GM18907 (cell line): Measurements from ENCODE around the gene CNNM4.

ENCODE experiments used
- ATAC-seq: cut with Tn5 transposase; IDR thresholded peaks from one replicate; pipeline ENCODE4 v1.9.1; 2021; ENCODE audit warnings: mild to moderate bottlenecking, moderate library complexity; ENCODE audit not compliant: unreplicated experiment

Gene CNNM4

DNA sequence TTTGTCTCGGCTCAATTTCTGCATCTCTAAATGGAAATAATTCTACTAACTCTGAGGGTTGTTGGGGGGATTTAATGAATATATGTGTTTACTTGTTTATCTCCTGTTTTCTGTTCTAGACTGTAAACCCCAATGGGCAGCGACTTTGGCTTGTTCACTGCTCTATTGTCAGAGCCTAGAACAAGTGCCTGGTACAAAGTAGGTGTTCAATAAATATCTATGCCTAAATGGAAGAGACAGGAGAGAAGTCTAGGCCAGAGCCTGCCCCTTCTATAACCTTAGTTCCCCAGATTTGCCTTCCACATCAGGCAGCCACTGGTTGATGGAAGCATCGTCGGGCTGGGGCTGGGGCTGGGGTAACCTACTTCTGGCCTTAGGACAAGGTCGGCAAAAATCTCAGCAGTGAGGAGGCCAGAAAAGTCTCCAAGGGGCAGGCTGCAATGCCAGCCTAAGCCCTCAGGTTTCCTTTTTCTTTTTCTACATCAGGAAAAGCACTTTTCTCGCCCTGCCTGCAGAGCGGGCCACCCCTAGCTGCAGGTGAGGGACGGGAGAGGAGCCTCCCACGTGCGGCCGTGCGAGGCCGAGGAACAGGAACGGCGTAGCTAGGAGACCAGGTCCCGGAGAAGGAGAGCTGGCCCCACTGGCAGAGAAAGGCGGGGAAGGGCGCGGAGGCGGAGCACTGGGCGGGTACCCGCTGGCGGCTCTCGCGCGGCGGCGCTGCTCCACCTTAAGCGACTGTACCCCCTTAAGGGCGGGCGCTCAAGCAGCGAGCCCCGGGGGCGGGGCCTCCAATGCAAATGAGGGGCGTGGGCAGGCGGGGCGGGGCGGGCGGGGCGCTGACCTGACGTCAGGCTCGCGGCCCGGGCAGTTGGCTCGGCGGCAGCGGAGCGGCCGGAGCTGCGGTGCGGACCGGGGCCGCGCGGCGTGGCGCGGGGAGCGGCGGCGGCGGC lies at the start of gene CNNM4:
CNNM4 (plus strand) TSS at position 867 of the 950 bp plus-strand sequence. CDS start 98 bp downstream, outside the sequence.
- ATAC-seq = peak; percentile 82

GRCh38 chr2:96710985-96711384 lies 49.7 kb upstream of the CNNM4 start:
- no peak for ATAC-seq

DNA sequence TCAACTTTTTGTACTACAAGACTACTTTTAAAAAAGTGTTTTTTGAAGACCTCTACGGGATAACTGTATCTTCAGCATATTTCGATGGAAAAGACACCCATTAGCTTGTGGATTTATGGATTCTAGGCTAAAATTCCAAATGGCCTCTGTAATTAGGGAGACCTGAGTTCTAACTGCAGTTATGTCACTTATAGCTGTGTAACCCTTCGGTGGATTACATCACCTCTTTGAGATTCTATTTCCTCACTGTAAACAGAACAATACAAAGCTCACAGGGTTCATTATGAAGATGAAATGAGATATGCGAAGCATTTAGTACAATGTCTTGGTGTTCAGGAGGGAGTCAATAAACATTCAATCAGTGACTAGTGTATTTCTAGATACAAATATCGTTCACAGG lies 45.0 kb upstream of the CNNM4 start:
- no peak for ATAC-seq

- no peak for ATAC-seq
Observed at GRCh38 chr2:96716388-96716787, 44.3 kb upstream of the CNNM4 start.

GRCh38 chr2:96726131-96726530 lies 34.6 kb upstream of the CNNM4 start:
- no peak for ATAC-seq

DNA sequence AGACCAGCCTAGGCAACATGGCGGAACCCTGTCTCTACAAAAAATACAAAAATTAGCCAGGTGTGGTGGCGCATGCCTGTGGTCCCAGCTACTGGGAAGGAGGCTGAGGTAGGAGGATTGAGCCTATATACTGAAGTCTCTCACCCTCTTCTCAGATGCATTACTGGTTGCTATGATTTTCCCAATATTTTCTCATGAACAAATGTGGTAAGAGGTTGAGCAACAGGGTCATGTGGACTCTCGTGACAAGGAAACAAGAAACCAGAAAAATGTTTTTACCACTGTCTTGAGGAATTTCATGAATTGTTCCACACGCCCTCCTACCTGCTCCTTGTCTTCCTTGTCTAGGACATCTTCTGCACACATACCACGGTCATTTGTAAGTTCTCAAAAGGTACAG lies 33.3 kb upstream of the CNNM4 start:
- ATAC-seq = no peak

DNA sequence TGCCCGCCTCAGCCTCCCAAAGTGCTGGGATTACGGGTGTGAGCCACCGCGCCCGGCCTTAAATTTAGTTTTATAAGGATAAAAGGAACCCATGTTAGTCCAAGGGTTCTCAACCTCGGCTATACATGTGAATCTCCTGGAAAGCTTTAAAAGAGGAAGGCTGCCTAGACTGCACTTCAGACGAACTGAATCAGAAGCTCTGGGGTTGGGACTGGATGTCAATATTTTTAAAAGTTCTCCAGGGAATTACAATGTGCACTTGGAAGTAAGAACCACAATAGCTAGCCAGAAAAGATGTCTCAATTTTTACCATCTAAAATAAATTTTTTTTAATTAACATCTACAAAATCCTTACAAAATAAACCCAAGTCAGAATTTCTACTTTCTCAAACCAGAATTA lies 31.0 kb upstream of the CNNM4 start:
- no peak for ATAC-seq

DNA sequence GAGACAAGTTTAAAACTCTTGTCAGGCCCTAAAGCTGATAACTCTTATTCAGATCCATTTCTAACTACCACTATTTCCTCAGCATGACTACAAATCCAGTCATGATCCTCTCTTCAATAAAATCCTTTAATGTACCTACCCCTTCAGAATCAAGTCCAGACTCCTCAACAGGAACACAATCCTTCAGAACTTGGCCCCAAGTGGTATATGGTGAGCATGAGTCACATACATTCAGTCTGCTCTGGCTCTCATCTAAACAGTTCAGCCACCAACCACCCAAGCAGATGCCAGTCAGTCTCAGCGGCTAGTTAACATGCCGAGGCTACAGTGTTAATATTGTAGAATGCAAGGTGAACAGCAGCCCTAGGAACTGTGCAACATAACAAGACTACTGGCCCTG lies 30.5 kb upstream of the CNNM4 start:
- ATAC-seq = no peak

DNA sequence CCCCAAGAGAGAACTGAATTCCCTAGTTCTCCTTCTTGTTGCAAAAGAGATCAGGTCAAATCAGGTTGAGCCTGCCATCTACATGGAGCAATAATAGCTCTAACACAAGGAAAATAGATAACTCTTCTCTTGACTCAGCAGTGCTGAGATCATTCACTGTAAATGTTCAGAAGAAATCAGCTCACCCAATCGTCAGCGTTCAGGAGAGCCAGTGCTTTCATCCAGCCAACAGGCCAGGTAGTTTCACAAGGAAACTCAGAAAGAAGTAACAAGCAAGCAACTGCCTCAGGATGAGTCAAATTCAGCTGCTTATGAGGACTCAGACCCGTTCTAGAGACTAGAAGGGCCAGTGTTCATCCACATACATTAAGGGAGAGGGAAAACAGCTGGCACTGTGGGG lies 26.8 kb upstream of the CNNM4 start:
- no peak for ATAC-seq

DNA sequence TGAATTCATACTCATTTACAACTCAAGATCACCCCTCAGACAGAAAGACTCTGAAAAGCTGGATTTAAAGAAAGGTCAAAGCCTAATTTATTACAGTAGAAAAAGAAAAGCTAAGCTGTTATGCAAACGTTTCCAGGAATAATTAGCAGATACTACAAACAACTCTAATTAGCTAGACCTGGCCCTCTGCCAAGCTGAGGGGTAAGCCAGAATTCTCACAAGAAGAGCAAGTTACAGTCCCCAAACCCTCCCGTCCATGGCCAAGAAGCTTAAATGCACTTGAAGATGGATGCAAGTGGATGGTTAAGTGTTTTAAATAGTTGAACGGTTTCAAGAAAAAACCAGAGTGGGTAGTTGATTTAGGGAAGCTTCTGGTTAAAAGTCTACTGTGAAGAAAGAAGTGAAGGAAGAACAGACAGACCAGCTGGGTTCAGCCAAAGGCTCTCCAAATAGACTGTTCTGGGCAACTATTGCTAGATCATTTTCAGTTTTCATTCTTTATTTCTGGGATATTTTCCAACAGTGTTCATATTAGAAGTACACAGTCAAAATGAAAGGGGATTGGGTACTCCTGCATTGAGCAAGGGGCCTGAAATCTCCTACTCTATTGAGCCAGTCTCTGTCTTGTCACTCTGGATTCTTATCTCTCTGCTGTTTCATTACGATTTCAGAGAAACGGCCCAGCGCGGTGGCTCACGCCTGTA lies 25.7 kb upstream of the CNNM4 start:
- ATAC-seq = no peak

- no peak for ATAC-seq
Observed at GRCh38 chr2:96737251-96737650, 23.5 kb upstream of the CNNM4 start.

DNA sequence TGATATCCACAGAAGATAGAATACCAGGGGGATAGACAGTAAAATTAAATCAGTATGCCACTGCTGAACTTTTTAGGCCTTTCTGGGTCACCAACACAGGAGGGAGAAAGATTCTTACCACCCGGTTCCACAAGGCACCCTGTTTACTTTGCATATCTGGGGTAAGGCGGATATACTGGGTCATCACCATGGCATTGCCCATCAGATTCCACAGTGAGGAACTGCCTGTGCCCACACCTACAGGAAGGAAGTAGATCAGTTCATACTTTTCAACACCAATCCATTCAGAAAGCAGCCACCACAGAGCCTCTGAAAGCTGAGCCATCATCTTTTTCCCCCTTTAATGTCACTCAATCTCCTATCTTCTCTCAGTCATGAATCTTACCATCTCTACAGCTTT lies 22.9 kb upstream of the CNNM4 start:
- no peak for ATAC-seq

GRCh38 chr2:96739076-96739632 lies 21.5 kb upstream of the CNNM4 start:
- ATAC-seq = no peak

DNA sequence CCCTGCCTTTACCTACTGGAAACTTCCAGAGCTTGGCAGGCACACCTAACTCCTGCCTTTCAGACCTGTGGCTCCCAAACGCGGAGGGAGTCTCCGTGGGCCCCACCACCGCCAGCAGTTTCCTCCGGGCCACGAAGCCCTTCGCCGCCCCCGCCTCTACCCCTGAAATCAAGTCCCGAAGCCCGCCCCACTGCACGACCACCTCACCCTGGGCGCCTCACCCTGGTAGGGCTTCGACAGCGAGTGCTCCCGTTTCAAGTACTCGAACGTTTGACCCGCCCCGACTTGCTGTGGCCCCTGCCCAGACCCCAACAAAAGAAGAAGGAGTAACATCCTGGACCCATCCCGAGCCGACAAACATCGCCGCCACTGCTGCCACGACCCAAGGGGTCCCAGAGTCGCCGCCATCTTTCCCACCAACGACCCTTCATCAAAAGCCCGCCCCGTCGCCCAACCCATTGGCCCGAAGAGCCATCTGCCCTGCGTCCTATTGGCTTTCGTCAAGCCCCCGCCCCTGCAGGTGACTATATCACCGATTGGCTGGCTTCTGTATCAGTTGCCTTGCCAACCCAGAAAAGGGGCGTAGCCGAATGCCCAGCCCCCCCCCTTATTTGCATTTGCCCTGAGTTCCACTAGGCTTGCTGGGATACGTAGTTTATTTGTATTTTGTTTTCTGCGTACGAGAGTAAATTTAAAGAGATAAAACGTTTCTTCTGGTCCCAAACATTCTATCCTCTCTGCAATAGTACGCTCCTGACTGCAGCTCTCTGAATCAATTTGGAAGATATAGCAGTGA lies 20.9 kb upstream of the CNNM4 start, which contains the start of gene LMAN2L:
LMAN2L (minus strand) TSS at position 432 of the 796 bp plus-strand sequence; CDS start at position 408, 24 bp downstream.
- peak; percentile 97 for ATAC-seq

- ATAC-seq = no peak
Observed at GRCh38 chr2:96747061-96747617, 13.6 kb upstream of the CNNM4 start.

DNA sequence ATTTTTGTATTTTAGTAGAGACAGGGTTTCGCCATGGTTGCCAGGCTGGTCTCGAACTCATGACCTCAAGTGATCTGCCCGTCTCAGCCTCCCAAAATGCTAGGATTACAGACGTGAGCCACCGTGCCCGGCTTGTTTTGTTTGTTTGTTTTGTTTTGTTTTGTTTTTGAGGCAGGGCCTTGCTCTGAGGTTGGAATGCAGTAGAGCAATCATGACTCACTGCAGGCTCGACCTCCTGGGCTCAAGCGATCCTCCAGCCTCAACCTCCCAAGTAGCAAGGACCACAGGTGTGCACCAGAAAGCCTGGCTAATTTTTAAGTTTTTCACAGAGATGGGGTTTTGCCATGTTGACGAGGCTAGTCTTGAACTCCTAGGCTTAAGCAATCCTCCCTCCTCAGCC lies 8.9 kb upstream of the CNNM4 start:
- no peak for ATAC-seq

GRCh38 chr2:96753661-96754282 lies 6.9 kb upstream of the CNNM4 start:
- no peak for ATAC-seq

DNA sequence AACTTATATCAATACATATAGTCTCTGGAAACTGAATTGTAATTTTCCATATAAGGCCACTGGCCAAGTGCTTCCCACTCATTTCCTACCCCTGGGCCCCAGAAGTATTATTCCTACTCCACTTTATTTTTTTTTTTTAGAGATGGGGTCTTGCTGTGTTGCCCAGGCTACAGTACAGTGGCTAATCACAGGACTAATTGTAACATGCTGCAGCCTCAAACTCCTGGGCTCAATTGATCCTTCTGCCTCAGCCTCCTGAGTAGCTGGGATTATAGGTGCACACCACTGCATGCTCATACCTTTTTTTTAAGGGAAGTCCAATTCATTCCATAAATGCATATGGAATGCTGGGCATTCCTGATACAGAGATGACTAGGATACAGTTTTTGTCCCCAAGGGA lies 6.4 kb upstream of the CNNM4 start:
- ATAC-seq = no peak

GRCh38 chr2:96756788-96757476 lies 3.8 kb upstream of the CNNM4 start:
- no peak for ATAC-seq

GRCh38 chr2:96757477-96757860 lies 3.2 kb upstream of the CNNM4 start:
- ATAC-seq = no peak
